ENCODE measurements around the gene KPNA5. TPM values are rescaled to one million over a fixed set of nuclear protein-coding genes. Genes with fewer than 3 reads are reported as not detected.
"Not testable (repeated sequence)": the region's sequence is repeated elsewhere in the genome, so short reads cannot be mapped to it uniquely, and the experiment has no call there.

The KPNA5 gene
- total RNA-seq, 2 donors from 2014 or later = 2.5 to 6.1 TPM

GRCh38 chr6:116685437-116685993, 4.5 kb downstream of the KPNA5 start:
- no peak overlapping the region for H3K9ac ChIP-seq (ENCODE audit: low read depth in 2 of 2, low read length in 2 of 2)
- H3K9me3 ChIP-seq = no peaks in the 10 kb centered on the region
- no peak overlapping the region for H3K27ac ChIP-seq
- intact Hi-C loops (cut with DNase I) = no loop called here
- H3K4me3 ChIP-seq = no peak overlapping the region
- DNase-seq = no peak
- H3K27me3 ChIP-seq = no peaks in the 10 kb centered on the region
- no peaks in the 10 kb centered on the region for H3K36me3 ChIP-seq
- no peak for TF ChIP-seq CTCF (IDR thresholded peaks at IDR 0.05)
- H3K4me1 ChIP-seq = no peaks in the 10 kb centered on the region

GRCh38 chr6:116686475-116687101, 5.6 kb downstream of the KPNA5 start:
- H3K4me1 ChIP-seq; H3K4me3 ChIP-seq; H3K9me3 ChIP-seq; DNase-seq; H3K36me3 ChIP-seq; H3K27me3 ChIP-seq; H3K27ac ChIP-seq; intact Hi-C loops (cut with DNase I); H3K9ac ChIP-seq (ENCODE audit: low read depth in 2 of 2, low read length in 2 of 2): not testable (repeated sequence)

GRCh38 chr6:116691154-116691553, 10.1 kb downstream of the KPNA5 start:
- TF ChIP-seq CTCF (IDR thresholded peaks at IDR 0.05) = no peak

GRCh38 chr6:116692873-116693272, 11.9 kb downstream of the KPNA5 start:
- H3K27me3 ChIP-seq; H3K27ac ChIP-seq; H3K36me3 ChIP-seq; H3K4me1 ChIP-seq; DNase-seq; H3K9ac ChIP-seq (ENCODE audit: low read depth in 2 of 2, low read length in 2 of 2); H3K4me3 ChIP-seq; H3K9me3 ChIP-seq; intact Hi-C loops (cut with DNase I): not testable (repeated sequence)

More at GRCh38 chr6:116691154-116691553, 10.1 kb downstream of the KPNA5 start:
- Histone ChIP-seq H3K36me3 (no peaks in the 10 kb centered on the region), H3K27me3 (no peaks in the 10 kb centered on the region), H3K4me3 (no peak overlapping the region), H3K9ac (ENCODE audit: low read depth in 2 of 2, low read length in 2 of 2) (no peak overlapping the region), H3K4me1 (no peaks in the 10 kb centered on the region), H3K9me3 (no peaks in the 10 kb centered on the region), H3K27ac (no peak overlapping the region)
- intact Hi-C loops (cut with DNase I) = no loop called here
- no peak for DNase-seq

- H3K36me3 ChIP-seq; DNase-seq; H3K4me3 ChIP-seq; H3K4me1 ChIP-seq; H3K27ac ChIP-seq; H3K9me3 ChIP-seq; intact Hi-C loops (cut with DNase I); H3K9ac ChIP-seq (ENCODE audit: low read depth in 2 of 2, low read length in 2 of 2); H3K27me3 ChIP-seq: not testable (repeated sequence)
Measured at GRCh38 chr6:116693275-116693674, 12.3 kb downstream of the KPNA5 start.

GRCh38 chr6:116695401-116695800, 14.4 kb downstream of the KPNA5 start:
- TF ChIP-seq CTCF (IDR thresholded peaks at IDR 0.05) = no peak
- Histone ChIP-seq H3K27ac (no peak overlapping the region), H3K9me3 (no peaks in the 10 kb centered on the region), H3K9ac (ENCODE audit: low read depth in 2 of 2, low read length in 2 of 2) (no peak overlapping the region), H3K27me3 (no peaks in the 10 kb centered on the region), H3K4me3 (no peak overlapping the region), H3K4me1 (no peaks in the 10 kb centered on the region), H3K36me3 (no peaks in the 10 kb centered on the region)
- intact Hi-C loops (cut with DNase I) = no loop called here
- DNase-seq = no peak

GRCh38 chr6:116697480-116697879, 16.5 kb downstream of the KPNA5 start:
- Histone ChIP-seq H3K4me1 (no peaks in the 10 kb centered on the region), H3K27me3 (no peaks in the 10 kb centered on the region), H3K9ac (ENCODE audit: low read depth in 2 of 2, low read length in 2 of 2) (no peak overlapping the region), H3K36me3 (no peaks in the 10 kb centered on the region), H3K9me3 (no peaks in the 10 kb centered on the region), H3K4me3 (no peak overlapping the region), H3K27ac (no peak overlapping the region)
- TF ChIP-seq CTCF (IDR thresholded peaks at IDR 0.05) = no peak
- intact Hi-C loops (cut with DNase I) = no loop called here
- DNase-seq = no peak

GRCh38 chr6:116703888-116704287, 22.9 kb downstream of the KPNA5 start:
- H3K36me3 ChIP-seq; H3K9ac ChIP-seq (ENCODE audit: low read depth in 2 of 2, low read length in 2 of 2); H3K4me3 ChIP-seq; H3K27ac ChIP-seq; H3K4me1 ChIP-seq; intact Hi-C loops (cut with DNase I); H3K27me3 ChIP-seq; H3K9me3 ChIP-seq; DNase-seq: not testable (repeated sequence)

All from colonic mucosa (tissue), 4 donors.